Right lobe of liver (tissue), 4 donors: ENCODE data around the gene ADGRL3.

Experiments used
- POLR2A ChIP-seq: fragments of 450-650 bp; IDR thresholded peaks from one replicate; pipeline ENCODE4 v1.6.1; 2017; ENCODE audit warnings: antibody characterized with exemption, mild to moderate bottlenecking
- TF ChIP-seq, protein P1 (sequence below), 4 donors: fragments of 200-600 bp in 3 of 4; fragments of 450-650 bp in 1 of 4; IDR thresholded peaks; one replicate each; pipeline versions ENCODE4 v1.5.1 to v1.8.0; 2016 to 2022; ENCODE audit warnings: antibody characterized with exemption in 4 of 4, mild to moderate bottlenecking in 2 of 4
- donor health status: DM: no; HTN: no; CAD: no.
- donor health status: DM: no; HTN: no; CAD: no.
- donor health status: DM: no; HTN: yes; CAD: no.

GRCh38 chr4:61514991-61515390 is 314.9 kb downstream of the ADGRL3 start:
- TF ChIP-seq, protein P1, sequence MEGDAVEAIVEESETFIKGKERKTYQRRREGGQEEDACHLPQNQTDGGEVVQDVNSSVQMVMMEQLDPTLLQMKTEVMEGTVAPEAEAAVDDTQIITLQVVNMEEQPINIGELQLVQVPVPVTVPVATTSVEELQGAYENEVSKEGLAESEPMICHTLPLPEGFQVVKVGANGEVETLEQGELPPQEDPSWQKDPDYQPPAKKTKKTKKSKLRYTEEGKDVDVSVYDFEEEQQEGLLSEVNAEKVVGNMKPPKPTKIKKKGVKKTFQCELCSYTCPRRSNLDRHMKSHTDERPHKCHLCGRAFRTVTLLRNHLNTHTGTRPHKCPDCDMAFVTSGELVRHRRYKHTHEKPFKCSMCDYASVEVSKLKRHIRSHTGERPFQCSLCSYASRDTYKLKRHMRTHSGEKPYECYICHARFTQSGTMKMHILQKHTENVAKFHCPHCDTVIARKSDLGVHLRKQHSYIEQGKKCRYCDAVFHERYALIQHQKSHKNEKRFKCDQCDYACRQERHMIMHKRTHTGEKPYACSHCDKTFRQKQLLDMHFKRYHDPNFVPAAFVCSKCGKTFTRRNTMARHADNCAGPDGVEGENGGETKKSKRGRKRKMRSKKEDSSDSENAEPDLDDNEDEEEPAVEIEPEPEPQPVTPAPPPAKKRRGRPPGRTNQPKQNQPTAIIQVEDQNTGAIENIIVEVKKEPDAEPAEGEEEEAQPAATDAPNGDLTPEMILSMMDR (IDR thresholded peaks at IDR 0.05): no peak
- TF ChIP-seq POLR2A: no peak
